NCI-H345 treated with DMSO at 0.1 percent for 48 hours (cell line): ENCODE results near the gene MKRN2.

ENCODE experiments used
- DNase-seq: peaks from one replicate; lab custom pipeline; 2025; ENCODE audit not compliant: unreplicated experiment; lab: John Stamatoyannopoulos, UW

The MKRN2 gene

GRCh38 chr3:12553921-12554391 is 2.9 kb upstream of the MKRN2 start:
- peak; percentile 29 for DNase-seq

- DNase-seq = no peak
Observed at GRCh38 chr3:12556314-12556689, 585 bp upstream of the MKRN2 start.

GRCh38 chr3:12557473-12558100 is 700 bp downstream of the MKRN2 start:
- no peak for DNase-seq

- DNase-seq = no peak
Observed at GRCh38 chr3:12558706-12559105, 1.8 kb downstream of the MKRN2 start.

- no peak for DNase-seq
Observed at GRCh38 chr3:12559520-12559919, 2.6 kb downstream of the MKRN2 start.

GRCh38 chr3:12560505-12561190 is 3.8 kb downstream of the MKRN2 start:
- no peak for DNase-seq

GRCh38 chr3:12561397-12561796 is 4.5 kb downstream of the MKRN2 start:
- DNase-seq = no peak

- no peak for DNase-seq
Observed at GRCh38 chr3:12562451-12562850, 5.6 kb downstream of the MKRN2 start.

- no peak for DNase-seq
Observed at GRCh38 chr3:12566976-12567375, 10.1 kb downstream of the MKRN2 start.

GRCh38 chr3:12568747-12569146 is 11.9 kb downstream of the MKRN2 start:
- no peak for DNase-seq

- DNase-seq = no peak
Observed at GRCh38 chr3:12569836-12570235, 12.9 kb downstream of the MKRN2 start.

- DNase-seq = no peak
Observed at GRCh38 chr3:12571986-12572385, 15.1 kb downstream of the MKRN2 start.

- no peak for DNase-seq
Observed at GRCh38 chr3:12574131-12574530, 17.2 kb downstream of the MKRN2 start.

- DNase-seq = no peak
Observed at GRCh38 chr3:12574661-12575060, 17.8 kb downstream of the MKRN2 start.

GRCh38 chr3:12577379-12577778 is 20.5 kb downstream of the MKRN2 start:
- no peak for DNase-seq

GRCh38 chr3:12578742-12579141 is 21.9 kb downstream of the MKRN2 start:
- no peak for DNase-seq

GRCh38 chr3:12579456-12579855 is 22.6 kb downstream of the MKRN2 start:
- DNase-seq = no peak

GRCh38 chr3:12579905-12580304 is 23.0 kb downstream of the MKRN2 start:
- no peak for DNase-seq

- no peak for DNase-seq
Observed at GRCh38 chr3:12582730-12583129, 25.8 kb downstream of the MKRN2 start.

- DNase-seq = no peak
Observed at GRCh38 chr3:12583280-12583679, 26.4 kb downstream of the MKRN2 start.

- DNase-seq = no peak
Observed at GRCh38 chr3:12584083-12584482, 27.2 kb downstream of the MKRN2 start.

GRCh38 chr3:12585181-12585580 is 28.3 kb downstream of the MKRN2 start:
- no peak for DNase-seq

- no peak for DNase-seq
Observed at GRCh38 chr3:12585970-12586369, 29.1 kb downstream of the MKRN2 start.
